Subcutaneous abdominal adipose tissue (tissue), 5 donors: ENCODE data around the gene BCLAF1.

Source experiments
- H3K27ac ChIP-seq: one replicate; pipeline ENCODE4 v1.7.0; 2013; ENCODE audit warnings: low read depth, mild to moderate bottlenecking, inconsistent platforms, low read length, moderate library complexity
- H3K27me3 ChIP-seq, 5 donors: one replicate each; pipeline ENCODE4 v1.7.0; 2013; ENCODE audit warnings: low read length in 5 of 5, inconsistent platforms in 1 of 5; ENCODE audit not compliant: control insufficient read depth in 5 of 5, insufficient read depth in 4 of 5
- H3K36me3 ChIP-seq, 5 donors: one replicate each; pipeline ENCODE4 v1.7.0; 2013; ENCODE audit warnings: low read length in 5 of 5; ENCODE audit not compliant: control insufficient read depth in 5 of 5, insufficient read depth in 5 of 5
- H3K4me1 ChIP-seq, 5 donors: one replicate each; pipeline ENCODE4 v1.7.0; 2013; ENCODE audit warnings: low read length in 5 of 5, mild to moderate bottlenecking in 3 of 5, moderate library complexity in 1 of 5; ENCODE audit not compliant: control insufficient read depth in 5 of 5, insufficient read depth in 5 of 5
- H3K4me3 ChIP-seq, 5 donors: one replicate each; pipeline ENCODE4 v1.7.0; 2013; ENCODE audit warnings: low read length in 5 of 5, low read depth in 1 of 5
- H3K9ac ChIP-seq, 5 donors: one replicate each; pipeline ENCODE4 v1.7.0; 2013; ENCODE audit warnings: low read length in 5 of 5, mild to moderate bottlenecking in 4 of 5, moderate library complexity in 3 of 5
- H3K9me3 ChIP-seq, 5 donors: one replicate each; pipeline ENCODE4 v1.7.0; 2013; ENCODE audit warnings: low read length in 5 of 5; ENCODE audit not compliant: control insufficient read depth in 5 of 5
- donor health status: healthy.
- donor health status: healthy.
- donor health status: healthy.
- donor health status: healthy.
- donor health status: healthy.

Gene BCLAF1

DNA sequence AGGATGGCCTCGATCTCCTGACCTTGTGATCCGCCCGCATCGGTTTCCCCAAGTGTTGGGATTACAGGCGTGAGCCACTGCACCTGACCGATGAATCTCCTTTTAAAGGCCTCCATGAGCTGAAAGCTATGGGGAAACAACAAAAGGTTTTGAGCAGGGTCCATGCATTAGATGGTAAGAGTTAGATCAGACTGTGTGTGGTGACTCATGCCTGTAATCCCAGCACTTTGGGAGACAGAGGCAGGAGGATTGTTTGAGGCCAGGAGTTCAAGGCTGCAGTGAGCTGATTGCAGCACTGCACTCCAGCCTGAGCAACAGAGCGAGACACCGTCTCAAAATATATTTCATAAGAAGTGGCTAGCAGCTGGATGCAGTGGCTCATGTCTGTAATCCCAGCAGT is 41.0 kb upstream of the BCLAF1 start:
- H3K27me3 ChIP-seq: peaks cover 0 to 5% (median 0%) of the 10 kb centered on the region in 5 donors
- H3K36me3 ChIP-seq: no peaks in the 10 kb centered on the region
- H3K9me3 ChIP-seq: no peaks in the 10 kb centered on the region
- no peaks in the 10 kb centered on the region for H3K4me1 ChIP-seq
- no peak overlapping the region for H3K27ac ChIP-seq
- H3K4me3 ChIP-seq: no peak overlapping the region
- no peak overlapping the region for H3K9ac ChIP-seq

- Histone ChIP-seq H3K4me3 (no peak overlapping the region), H3K36me3 (no peaks in the 10 kb centered on the region), H3K9me3 (no peaks in the 10 kb centered on the region), H3K27ac (no peak overlapping the region), H3K27me3 (peaks cover 0 to 3% (median 0%) of the 10 kb centered on the region in 5 donors), H3K4me1 (peaks cover 0 to 11% (median 4%) of the 10 kb centered on the region in 5 donors), H3K9ac (no peak overlapping the region)
Measured at GRCh38 chr6:136326038-136326553, 36.5 kb upstream of the BCLAF1 start.

DNA sequence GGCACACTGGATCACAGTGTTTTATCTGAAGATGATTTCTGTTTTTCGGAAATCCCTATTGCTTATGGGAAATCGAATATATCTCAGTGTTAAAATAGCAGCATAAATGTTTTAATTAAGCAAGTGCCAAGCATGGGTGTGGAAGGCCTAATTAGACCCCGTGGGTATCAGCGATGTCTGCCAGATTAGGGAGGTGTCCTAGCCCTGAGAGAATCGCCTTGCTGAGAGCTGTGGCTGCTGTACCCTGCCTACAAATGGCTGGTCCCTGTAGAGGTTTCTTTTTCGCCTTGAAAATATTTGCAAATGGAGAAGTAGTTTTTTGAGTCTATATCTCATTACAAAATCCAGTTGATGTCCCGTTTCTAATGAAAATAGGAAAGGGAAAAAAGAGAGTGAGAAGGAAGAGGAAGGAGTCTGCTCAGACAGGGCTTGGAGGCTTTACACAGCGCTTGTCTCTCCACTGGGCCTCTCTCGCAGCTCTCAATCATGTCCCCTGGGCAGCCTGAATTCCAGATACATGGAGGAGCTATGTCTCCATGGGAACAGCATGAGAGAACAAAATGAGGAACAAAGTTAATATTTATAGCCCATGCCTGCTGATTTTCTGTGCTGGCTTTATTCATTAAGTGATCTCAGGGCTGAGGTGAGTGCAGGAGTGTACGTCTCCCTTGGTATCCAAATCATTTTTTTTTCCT is 35.2 kb upstream of the BCLAF1 start:
- no peak overlapping the region for H3K4me3 ChIP-seq
- H3K27ac ChIP-seq: no peak overlapping the region
- H3K4me1 ChIP-seq: peaks cover 0 to 11% (median 4%) of the 10 kb centered on the region in 5 donors
- no peaks in the 10 kb centered on the region for H3K36me3 ChIP-seq
- H3K27me3 ChIP-seq: no peaks in the 10 kb centered on the region
- no peak overlapping the region for H3K9ac ChIP-seq
- H3K9me3 ChIP-seq: no peaks in the 10 kb centered on the region

DNA sequence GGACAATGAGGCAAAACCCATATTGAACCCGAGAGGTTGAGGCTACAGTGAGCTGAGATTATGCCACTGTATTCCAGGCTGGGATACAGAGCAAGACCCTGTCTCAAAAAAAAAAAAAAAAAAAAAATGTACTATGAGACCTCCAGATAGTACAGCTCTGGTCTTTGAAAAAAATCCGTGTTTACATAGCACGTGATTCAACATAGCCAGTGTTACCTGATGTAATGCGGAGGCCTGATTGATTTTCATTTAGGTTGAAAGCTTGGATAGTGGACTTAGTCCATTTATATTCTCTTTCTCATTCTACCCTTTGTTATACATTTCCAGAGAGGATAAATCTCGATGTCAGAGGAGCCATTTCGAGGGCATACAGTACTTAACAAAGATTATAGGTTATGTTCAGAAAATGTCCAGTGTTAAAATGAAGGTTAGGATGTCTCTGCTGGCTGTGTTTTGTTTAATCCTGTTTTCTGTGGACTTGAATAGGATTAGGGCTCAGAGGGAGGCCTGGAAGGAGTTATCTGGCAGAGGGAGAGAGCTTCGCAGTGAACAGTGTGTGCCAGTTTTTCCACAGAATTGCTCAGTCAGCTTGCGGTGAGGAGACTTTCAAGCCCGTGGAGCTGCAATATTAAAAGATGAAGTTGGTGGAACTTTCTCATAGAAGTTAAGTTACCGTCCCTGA is 33.9 kb upstream of the BCLAF1 start:
- no peaks in the 10 kb centered on the region for H3K36me3 ChIP-seq
- H3K27ac ChIP-seq: no peak overlapping the region
- H3K4me1 ChIP-seq: peaks cover 0 to 11% (median 4%) of the 10 kb centered on the region in 5 donors
- peak overlapping the region in 1 of 5 donors; percentile 26 for H3K9ac ChIP-seq
- no peaks in the 10 kb centered on the region for H3K27me3 ChIP-seq
- H3K9me3 ChIP-seq: no peaks in the 10 kb centered on the region
- H3K4me3 ChIP-seq: peak overlapping the region in 1 of 5 donors; percentile 4

GRCh38 chr6:136319732-136320131 is 30.1 kb upstream of the BCLAF1 start:
- H3K27me3 ChIP-seq: no peaks in the 10 kb centered on the region
- no peaks in the 10 kb centered on the region for H3K9me3 ChIP-seq
- no peak overlapping the region for H3K9ac ChIP-seq

DNA sequence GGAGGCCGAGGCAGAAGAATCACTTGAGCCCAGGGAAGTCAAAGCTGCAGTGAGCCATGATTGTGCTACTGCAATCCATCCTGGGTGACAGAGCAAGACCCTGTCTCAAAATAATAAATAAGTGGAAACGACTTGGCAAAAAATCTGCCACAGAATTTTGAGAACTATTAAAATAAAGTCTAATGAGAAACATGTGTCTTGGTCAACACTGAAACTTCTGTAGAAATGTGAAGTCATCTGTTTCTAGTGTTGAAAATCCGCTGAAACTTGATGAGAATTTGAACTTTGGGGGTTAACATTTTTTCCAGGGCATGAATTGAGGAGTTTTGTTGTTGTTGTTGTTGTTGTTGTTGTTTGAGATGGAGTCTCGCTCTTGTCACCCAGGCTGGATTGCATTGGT is 29.0 kb upstream of the BCLAF1 start:
- H3K27ac ChIP-seq: no peak overlapping the region
- H3K9me3 ChIP-seq: no peaks in the 10 kb centered on the region
- H3K36me3 ChIP-seq: no peaks in the 10 kb centered on the region
- H3K9ac ChIP-seq: no peak overlapping the region
- H3K27me3 ChIP-seq: no peaks in the 10 kb centered on the region
- H3K4me1 ChIP-seq: peaks cover 0 to 2% (median 0%) of the 10 kb centered on the region in 5 donors
- no peak overlapping the region for H3K4me3 ChIP-seq

More at GRCh38 chr6:136319732-136320131, 30.1 kb upstream of the BCLAF1 start:
- no peak overlapping the region for H3K27ac ChIP-seq
- H3K4me3 ChIP-seq: no peak overlapping the region
- no peaks in the 10 kb centered on the region for H3K36me3 ChIP-seq
- peaks cover 0 to 5% (median 0%) of the 10 kb centered on the region in 5 donors for H3K4me1 ChIP-seq

DNA sequence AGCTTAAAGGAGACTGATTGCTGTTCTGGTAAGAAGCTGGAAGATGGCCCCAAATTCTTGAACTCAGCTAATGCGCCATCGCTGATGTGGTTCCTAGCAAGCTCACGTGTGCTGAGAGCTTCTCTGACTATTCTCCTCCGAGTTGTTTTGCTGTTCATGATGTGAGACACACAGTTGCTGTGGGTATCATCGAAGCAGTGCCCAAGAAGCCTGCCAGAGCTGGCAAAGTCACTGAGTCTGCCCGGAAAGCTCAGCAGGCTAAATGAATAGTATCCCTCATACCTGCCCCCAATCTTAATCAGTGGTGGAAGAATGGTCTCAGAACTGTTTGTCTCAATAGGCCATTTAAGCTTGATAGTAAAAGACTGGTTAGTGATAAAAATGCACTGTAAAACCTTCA is 28.3 kb upstream of the BCLAF1 start:
- no peaks in the 10 kb centered on the region for H3K36me3 ChIP-seq
- H3K9me3 ChIP-seq: no peaks in the 10 kb centered on the region
- H3K4me1 ChIP-seq: peaks cover 0 to 2% (median 0%) of the 10 kb centered on the region in 5 donors
- H3K4me3 ChIP-seq: no peak overlapping the region
- H3K9ac ChIP-seq: no peak overlapping the region
- H3K27ac ChIP-seq: no peak overlapping the region
- H3K27me3 ChIP-seq: no peaks in the 10 kb centered on the region

GRCh38 chr6:136317021-136317694 is 27.5 kb upstream of the BCLAF1 start:
- H3K27ac ChIP-seq: no peak overlapping the region
- H3K27me3 ChIP-seq: no peaks in the 10 kb centered on the region
- H3K36me3 ChIP-seq: no peaks in the 10 kb centered on the region
- peaks cover 0 to 2% (median 0%) of the 10 kb centered on the region in 5 donors for H3K4me1 ChIP-seq
- no peak overlapping the region for H3K9ac ChIP-seq
- H3K9me3 ChIP-seq: no peaks in the 10 kb centered on the region
- H3K4me3 ChIP-seq: no peak overlapping the region

GRCh38 chr6:136315594-136315993 is 25.9 kb upstream of the BCLAF1 start:
- Histone ChIP-seq H3K9ac (no peak overlapping the region), H3K4me3 (no peak overlapping the region), H3K36me3 (no peaks in the 10 kb centered on the region), H3K4me1 (peaks cover 0 to 2% (median 0%) of the 10 kb centered on the region in 5 donors), H3K27me3 (no peaks in the 10 kb centered on the region), H3K9me3 (no peaks in the 10 kb centered on the region), H3K27ac (no peak overlapping the region)

- Histone ChIP-seq H3K9ac (no peak overlapping the region), H3K36me3 (no peaks in the 10 kb centered on the region), H3K27me3 (no peaks in the 10 kb centered on the region), H3K9me3 (no peaks in the 10 kb centered on the region), H3K4me1 (peaks cover 0 to 2% (median 0%) of the 10 kb centered on the region in 5 donors), H3K4me3 (no peak overlapping the region), H3K27ac (no peak overlapping the region)
Measured at GRCh38 chr6:136312975-136313374, 23.3 kb upstream of the BCLAF1 start.
